GM21367 (cell line): Measurements from ENCODE around the gene LY6G5C.

Experiments used
- ATAC-seq: cut with Tn5 transposase; IDR thresholded peaks from one replicate; pipeline ENCODE4 v1.9.1; 2021; ENCODE audit not compliant: unreplicated experiment

The LY6G5C gene, protein sequence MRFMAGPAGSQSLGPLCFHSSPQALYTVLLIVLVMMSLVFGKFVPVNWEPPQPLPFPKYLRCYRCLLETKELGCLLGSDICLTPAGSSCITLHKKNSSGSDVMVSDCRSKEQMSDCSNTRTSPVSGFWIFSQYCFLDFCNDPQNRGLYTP

DNA sequence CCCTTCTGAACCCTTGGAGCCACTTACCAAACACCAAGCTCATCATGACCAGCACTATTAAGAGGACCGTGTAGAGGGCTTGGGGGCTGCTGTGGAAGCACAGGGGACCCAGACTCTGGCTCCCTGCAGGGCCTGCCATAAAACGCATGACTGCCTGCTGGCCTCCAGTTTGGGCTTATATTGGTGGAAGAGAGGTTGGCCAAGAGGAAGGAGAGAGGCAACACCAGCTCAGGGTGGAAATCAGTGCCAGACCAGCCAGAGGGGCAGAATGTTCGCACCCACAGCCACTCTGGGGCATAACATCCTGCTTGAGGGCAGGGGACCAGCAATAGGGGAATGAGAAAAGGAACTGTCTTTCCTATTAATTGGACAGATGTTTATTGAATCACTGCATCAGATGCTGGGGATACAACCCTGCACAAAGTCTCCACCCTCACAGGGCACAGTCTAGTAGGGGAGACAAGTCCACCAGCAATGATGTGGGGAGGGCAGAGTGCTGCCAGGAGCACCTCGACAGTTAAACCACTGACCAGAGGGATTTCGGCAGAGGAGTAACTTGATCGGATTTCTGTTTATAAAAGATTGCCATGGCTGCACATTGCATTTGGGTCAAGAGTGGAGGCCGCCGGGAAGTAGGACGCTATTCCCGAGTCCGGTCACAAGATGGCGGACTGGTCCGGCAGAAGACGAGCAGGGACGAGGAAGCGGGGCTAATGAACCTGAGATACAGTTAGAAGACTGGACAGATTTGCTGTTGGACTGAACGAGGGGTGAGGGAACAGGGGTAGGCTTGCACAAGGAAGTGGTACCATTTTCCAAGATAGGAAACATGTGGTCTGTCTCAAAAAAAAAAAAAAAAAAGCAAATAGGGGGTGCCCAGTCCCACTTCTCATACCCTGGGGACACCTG is at the start of gene LY6G5C:
TSS of gene LY6G5C (minus strand) at position 842 of the 909 bp plus-strand sequence. CDS start at position 148, 694 bp downstream.
- no peak for ATAC-seq

DNA sequence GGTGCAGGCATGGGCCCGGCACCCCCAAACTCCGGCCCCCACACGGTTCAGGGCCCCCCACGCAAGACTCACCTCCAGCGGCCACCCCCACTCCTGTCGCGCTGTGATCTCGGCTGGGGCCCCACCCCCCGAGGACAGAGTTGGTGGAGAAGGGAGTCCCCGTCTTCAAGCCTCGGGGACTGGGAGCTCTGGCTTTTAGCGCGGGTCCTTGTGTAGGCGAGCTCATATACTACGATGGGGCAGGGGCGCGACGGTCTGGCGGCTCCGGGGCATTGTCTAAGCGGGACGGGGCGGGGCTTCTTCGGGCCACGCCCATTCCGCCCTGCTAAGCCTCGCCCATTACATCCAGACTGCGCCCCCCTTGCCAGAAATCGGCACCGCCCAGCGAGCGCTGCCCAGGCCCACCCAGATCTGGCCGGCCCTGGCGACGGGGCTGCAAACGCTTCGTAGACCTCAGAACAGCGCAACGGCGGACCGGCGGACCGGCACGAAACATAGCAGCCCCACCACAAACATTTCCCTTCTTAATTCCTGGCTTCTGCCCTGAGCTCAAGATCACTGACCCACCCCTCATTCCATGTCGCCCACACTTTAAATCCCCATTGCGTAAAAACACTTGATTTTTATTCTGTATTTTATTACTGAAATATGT is 49.2 kb upstream of the LY6G5C start:
- peak; percentile 15 for ATAC-seq

DNA sequence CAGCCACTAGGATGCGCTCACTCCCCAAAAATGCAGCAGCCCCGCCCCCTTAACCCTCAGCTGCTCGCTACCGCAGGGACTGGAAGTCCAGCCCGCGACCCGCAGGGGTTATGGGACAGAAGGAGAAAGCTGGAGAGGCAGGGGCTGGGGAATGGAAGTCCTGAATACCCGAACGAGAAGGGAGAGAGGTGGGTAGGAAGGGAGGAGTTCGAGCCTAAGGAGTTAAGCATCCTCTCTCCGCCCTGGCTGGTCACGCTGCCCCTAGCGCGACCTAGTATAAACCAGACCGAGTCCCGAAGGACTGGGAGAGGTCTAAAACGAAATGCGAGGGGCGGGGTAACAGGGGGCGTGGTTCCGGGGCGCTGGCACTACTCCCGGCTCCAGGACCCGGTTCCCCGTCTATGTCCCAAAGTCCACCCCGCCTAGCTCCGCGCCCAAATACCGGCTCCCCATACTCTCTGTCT is 48.7 kb upstream of the LY6G5C start:
- ATAC-seq: peak; percentile 38

DNA sequence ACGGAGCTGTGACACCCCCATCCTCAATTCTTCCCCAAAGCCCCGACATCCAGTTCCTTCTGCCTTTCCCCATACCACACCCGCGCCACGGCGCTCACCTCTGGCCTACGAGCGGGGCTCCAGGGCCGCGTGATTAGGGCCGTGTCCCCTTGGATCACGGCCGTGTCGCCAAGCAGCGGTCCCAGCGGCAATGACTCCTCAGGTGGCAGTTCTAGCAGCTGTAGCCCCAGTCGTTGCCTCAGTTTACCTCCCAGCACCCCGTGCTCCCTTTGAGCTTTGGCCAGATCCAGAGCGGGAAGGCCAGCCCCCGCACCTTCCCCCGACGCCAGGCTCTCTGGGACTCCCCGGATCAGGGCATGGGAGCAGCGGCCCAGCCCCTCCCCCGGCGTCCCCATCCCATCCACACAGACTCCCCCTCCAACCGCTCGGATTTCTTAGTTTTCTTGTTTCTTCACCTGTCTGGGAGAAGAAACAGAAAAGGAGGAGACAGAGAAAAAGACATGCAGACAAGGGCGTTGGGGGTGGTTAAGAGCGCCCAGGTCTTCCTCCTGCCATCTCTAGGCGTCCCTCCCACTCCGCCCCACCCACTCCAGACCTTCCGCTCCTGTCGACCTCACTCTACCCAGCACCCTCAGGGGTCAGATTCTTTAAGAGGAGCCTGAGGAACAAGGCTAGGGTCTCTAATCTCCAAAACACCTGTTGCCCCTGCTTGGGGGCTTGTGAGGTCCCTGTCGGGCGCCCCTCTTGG is 48.1 kb upstream of the LY6G5C start, which contains the start of gene DDAH2:
TSS of gene DDAH2 (minus strand) at position 533 of the 748 bp plus-strand sequence. CDS start at position 395, 138 bp downstream.
- no peak for ATAC-seq

DNA sequence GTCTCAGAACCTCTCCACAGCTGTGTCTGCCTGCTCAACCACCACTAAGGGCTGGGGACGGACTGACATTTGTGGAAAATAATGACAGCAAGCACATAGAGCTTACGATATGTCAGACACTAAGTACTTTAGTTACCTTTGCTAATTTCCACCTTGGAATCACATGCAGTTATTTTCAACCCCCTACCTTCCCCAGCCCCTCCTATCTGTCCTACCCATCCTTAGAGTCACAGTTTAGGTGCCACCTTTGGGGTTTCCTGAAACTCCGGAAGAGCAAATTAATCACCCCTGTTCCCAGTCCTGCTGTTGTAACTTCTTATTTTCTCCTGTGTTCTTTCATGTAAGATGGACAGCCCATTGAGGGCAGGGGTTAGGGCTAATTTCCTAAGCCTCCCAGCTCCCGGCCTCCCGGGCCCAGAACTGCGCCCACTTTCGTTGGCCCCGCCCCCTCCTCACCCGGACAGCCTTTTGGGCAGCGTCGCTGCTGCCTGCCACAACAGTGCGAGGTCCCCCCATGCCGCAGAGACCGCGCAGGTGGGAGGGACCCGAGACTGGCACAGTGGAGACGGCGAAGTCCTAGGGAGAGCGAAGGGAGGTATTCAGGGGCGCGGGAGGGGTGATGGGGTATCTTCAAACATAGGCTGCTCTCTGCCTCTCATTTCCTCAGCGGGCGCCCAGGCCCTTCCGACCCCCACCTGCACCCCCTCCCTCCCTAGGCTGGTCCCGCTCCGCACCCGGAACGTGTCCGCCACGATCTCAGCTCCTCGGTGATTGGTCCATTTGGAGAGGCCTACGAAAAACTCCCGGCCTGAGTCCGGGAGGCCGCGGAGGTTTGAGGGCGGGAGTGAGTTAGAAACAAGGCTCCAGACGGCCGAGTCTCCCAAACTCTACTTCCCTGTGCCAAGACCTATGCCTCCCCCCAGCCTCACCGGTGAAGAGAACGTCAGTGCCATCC is 47.1 kb upstream of the LY6G5C start:
- no peak for ATAC-seq

DNA sequence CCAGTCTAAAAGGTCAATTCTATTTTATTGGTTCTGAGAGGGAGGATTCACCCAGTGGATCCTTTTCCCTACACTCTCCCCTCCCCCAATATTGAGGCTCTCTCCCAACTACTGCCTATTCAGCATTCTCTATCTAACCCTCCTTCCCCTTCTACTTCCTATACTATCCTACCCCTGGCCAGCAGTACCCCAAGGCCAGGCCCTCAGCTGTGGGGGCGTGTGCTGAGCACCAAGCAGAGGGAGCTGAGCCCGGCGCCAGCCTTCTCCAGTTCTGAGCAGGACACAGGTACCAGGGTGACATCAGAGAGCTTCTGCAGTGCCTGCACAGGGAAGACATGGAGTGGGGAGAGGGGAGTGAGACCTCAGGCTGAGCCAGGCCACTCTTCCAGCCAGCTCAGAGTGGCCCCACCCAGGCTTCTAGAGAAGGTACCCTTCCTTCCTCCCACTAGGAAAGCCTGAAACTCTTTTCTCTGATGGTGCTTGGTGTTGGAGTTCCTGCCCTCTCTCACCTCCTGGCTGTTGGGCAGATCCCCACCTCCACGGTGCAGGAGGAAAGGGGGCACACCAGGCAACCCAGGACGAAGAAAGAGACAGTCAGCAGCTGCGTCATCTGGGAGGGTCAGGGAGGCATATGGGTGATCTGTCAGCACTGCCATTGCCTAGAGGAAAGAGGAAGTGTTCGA is 46.3 kb upstream of the LY6G5C start:
- ATAC-seq: no peak

DNA sequence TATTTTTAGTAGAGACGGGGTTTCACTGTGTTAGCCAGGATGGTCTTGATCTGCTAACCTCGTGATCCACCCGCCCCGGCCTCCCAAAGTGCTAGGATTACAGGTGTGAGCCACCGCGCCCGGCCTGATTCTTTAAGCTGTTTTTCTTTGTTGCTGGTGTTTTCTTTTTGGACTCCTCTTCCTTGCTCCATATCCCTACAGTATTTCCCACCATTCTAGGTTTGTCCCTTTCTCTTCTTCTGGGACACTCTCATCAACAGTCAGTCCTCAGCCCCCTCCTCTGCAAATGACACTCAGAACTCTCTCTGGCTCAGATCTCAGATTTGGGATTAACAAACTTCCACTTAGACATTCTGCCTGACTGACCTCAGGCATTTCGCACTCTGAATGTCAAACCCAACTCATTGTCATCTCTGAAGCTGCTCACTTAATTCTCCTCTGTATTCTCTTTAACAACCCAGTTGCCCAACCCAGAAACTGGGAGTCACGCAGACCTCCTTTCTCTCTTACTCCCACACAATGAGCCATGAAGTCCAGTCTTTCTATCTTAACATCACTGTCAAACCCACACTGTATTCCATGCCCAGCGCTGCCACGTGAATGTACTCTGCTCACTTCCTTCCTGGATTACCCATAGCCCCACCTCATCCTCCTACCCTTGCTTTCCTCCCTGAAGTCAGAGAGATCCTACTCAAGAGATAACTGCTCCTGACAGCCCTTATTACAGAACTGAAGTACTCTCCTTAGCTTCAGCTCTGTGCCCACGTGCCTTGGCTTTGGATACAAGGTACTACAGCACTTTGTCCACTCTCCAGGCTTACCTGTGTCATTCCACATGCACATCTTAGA is 44.9 kb upstream of the LY6G5C start:
- ATAC-seq: no peak

DNA sequence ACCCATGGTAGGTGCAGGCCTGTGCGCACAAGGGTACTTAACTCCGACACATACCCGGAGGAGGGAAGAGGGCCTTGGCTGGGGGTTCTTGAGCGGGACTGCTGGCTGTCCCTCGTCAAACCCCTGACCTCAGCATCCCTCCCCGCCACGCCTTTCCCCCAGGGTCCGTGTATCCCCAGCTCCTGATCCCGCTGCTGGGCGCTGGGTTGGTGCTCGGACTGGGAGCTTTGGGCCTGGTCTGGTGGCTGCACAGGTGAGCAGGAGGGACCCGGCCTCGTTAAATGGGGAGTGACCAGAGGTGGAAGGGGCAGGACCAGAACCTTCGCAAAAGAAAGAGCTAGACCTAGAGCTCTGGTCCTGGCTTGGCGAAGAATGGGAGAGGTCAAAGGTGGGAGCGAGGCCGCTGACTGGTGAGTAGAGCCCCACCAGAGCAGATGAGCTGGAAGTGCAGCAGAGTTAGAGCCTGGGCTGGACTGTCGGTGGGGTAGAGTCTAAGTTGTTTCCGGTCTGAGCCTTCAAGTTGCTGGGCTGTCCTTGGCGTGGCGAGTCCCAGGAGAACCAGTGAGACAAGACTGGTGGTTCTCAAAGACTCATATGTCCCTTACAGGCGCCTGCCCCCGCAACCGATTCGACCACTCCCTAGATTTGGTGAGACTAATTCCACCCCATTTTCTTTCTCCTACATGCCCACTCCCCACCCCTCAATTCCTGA is 43.3 kb upstream of the LY6G5C start:
- no peak for ATAC-seq

DNA sequence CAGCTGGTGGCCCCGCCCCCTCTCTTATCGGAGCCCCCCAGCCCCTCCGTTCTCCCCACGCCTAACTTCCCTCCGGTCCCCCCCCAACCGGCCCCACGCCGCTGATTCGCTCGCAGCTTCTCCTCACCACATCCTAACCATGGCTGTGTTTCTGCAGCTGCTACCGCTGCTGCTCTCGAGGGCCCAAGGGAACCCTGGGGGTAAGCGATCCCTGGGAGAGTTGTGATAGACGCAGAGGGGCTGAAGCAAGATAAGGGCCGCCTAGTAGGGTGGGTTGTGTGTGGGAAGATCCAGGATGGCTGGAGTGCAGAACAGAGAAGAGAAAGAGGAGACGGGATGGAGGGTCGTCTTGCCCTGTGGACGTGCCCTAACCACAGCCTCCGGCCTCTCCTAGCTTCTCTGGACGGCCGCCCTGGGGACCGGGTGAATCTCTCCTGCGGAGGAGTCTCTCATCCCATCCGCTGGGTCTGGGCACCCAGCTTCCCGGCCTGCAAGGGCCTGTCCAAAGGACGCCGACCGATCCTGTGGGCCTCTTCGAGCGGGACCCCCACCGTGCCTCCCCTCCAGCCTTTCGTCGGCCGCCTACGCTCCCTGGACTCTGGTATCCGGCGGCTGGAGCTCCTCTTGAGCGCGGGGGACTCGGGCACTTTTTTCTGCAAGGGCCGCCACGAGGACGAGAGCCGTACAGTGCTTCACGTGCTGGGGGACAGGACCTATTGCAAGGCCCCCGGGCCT is 42.5 kb upstream of the LY6G5C start, which contains the start of gene MPIG6B:
TSS of gene MPIG6B (plus strand) at position 129 of the 735 bp plus-strand sequence. CDS start at position 140, 11 bp downstream.
- ATAC-seq: no peak

DNA sequence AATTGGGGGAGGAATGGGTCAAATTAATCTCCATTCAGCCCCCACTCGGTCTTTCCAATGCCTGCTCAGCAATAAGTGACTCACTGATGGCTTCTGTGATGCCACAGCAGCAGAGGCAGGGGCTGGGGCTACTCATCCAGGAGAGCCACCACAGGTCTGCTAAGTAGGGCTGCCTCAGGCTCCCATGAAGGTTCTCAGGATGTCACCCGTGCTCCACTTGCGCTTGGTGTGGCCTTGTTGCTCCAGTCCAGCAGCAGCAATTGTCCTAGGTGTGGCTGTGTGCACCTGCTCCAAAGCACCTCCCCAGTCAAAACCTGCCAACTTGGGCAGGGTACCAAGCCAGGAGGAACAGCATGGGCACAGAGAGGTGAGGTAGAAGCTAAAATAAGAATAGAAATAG is 41.3 kb upstream of the LY6G5C start:
- ATAC-seq: no peak

DNA sequence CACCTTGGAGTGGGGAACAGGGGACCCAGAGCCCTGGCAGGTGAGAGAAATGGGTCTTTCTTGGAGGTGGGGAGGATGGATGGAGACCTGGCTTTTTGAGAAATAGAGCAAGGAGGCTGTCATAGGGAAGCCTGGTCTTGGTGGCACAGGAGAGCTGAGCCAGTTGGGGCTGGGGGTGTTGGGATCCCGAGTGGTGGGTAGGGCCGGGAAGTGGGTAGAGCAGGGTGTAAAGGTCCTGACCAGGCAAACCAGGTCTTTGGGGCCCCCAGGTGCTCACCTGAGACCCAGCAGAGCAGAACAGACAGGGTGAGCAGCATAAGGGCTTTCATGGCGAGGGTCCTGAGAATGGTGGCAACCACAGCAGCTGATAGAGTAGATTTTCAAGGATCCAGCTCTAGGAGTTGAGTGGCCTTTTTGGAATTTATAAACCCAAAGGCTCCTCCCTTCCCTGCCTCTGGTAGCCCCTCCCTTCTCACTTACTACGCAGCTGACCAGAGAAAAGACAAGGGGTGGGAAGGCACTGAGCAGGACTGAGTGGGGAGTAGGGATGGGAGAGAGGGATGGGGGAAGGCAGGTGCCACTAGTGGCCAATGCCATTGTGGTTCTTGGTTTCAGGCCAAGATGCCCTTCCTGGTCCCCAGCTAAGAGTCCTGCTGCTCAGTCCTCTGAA is 40.6 kb upstream of the LY6G5C start, which contains the start of gene LY6G6C:
TSS of gene LY6G6C (minus strand) at position 396 of the 670 bp plus-strand sequence. CDS start at position 329, 67 bp downstream.
- no peak for ATAC-seq

DNA sequence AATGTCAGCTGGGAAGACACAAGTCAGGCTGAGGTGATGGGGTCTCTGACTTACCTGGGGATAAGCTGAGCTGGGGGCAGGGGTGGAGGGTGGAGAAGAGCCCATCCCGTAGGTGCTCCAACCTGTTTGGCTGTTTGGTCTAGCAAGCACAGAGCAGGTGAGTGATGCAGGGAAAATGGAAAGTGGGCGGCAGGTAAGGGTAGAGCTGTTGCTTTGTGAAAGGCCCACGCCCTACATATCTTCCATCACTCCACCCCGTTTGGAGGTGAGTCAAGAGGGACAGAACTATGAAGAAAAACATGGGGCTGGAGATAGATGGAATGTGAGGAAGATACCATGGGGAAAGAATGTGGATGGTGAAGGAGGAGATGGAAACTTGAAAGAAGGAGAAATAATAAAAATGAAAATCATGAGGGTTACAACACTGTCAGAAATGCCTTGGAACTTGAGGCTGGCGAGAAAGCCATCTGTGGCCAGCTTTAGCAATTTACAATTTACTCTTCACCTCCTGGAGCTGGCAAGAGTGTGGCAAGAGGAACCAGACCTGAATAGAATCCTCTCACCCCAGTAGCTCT is 39.4 kb upstream of the LY6G5C start:
- no peak for ATAC-seq

DNA sequence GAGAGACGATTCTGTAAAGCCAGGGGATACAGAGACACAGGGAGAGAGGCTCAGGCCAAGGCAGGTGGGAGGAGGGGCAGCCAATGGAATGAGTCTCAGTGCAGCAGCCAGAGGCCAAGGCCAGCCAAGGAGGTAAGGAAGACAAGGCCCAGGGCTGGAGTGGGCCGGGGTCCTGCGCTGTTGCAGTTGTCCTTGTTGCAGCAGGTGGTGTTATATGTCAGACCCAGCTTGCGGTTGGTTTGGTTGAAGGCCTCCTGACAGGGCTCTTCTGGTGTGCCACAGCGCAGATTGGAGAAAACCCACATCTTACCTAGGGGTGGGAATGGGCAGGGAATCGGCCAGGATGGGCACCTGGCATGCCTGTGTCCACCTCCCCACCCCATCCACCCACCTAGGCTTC is 38.1 kb upstream of the LY6G5C start:
- no peak for ATAC-seq

DNA sequence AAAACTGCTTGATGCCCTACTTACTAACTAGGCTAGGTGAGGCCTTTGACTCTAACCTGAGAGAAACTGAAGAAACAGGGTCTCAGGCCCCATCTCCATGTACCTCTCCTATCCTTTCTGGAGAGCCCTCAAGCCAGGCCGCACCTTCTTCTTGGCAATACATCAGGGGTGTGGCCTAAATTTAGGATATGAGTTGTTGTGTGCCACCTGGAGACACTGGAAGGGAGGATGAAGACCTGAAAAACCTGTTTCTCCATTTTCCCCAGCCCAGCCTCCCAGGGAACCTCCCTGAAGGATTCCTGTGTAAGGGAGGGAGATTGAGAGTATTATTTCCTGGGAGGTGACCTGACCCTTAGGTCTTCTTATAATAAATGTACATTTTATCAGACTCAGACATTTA is 37.4 kb upstream of the LY6G5C start:
- ATAC-seq: no peak

DNA sequence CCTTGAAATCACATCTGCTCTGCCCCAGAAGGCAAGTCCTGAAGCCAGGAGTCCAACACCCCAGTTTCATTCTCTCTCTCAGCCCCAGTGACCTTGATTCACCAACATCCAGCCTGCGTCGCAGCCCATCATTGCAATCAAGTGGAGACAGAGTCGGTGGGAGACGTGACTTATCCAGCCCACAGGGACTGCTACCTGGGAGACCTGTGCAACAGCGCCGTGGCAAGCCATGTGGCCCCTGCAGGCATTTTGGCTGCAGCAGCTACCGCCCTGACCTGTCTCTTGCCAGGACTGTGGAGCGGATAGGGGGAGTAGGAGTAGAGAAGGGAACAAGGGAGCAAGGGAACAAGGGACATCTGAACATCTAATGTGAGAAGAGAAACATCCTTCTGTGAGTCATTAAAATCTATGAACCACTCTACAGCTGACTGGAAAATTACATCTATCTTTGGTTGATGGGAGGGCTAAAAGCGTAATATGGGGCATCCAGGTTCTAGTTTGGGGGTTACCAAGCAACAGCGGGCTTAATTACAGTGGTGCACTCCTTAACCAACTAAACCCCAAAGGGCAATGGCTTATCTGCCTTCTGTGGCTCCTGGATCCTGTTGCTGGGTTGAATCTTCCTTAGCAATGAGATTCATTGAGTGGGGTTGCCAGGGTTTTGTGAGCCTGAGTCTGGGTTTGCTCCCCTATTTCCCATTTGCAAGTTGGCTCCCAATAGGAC is 36.8 kb upstream of the LY6G5C start:
- no peak for ATAC-seq
